GM19455 (cell line): ENCODE data around the gene WDFY3.

Source experiments
- ATAC-seq: cut with Tn5 transposase; IDR thresholded peaks from one replicate; pipeline ENCODE4 v1.9.1; 2021; ENCODE audit not compliant: unreplicated experiment

WDFY3 gene

GRCh38 chr4:84966382-84967242, at the start of gene WDFY3:
WDFY3 (minus strand) TSS chr4:84966690; CDS start chr4:84860591, 106,099 bp downstream.
- ATAC-seq, result no peak

GRCh38 chr4:85005865-85006377, 39.4 kb upstream of the WDFY3 start:
- no peak for ATAC-seq

GRCh38 chr4:85000343-85000742, 33.9 kb upstream of the WDFY3 start:
- no peak for ATAC-seq

DNA sequence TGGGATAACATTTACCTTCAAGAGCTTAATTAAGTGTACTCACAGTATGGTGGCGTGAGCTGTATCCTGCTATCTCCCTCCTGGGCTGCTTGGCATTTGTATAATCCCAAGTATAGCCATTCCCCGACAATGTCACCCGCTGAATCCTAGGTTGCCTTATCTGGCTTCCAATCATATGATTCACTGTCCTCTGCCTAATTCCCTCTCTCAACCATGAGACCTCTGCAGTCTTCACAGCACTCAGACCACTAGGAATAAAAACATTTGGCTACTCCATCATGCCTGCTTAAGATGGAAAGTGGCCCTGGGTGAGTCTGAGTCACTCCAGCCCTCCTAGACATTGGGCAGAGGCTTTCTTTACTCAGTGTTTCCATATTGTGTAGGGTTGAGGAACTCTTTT, 28.9 kb upstream of the WDFY3 start:
- no peak for ATAC-seq

DNA sequence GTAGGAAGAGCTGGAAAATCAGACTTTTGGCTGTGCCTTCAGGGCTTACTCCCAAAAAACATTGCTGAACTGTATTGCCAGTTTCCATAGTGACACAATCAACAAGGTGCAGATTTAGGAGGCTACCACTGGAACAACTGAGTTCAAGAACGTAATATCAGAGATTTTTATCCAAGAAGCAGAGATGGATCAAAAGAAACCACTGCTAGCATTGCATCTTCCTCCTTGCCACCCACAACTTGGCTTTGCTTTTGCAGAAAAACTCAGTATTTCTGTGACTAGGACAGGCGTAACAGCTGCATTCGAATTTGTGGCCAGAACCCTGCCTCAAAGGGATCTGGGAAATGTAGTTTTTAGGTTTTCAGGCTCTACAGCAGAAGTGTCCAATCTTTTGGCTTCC, 27.8 kb upstream of the WDFY3 start:
- no peak for ATAC-seq

GRCh38 chr4:84985952-84986351, 19.5 kb upstream of the WDFY3 start:
- no peak for ATAC-seq

- no peak for ATAC-seq
These were observed 10.9 kb upstream of the WDFY3 start for GRCh38 chr4:84977396-84977795.

- no peak for ATAC-seq
These were observed 7.4 kb upstream of the WDFY3 start for GRCh38 chr4:84973856-84974255.

DNA sequence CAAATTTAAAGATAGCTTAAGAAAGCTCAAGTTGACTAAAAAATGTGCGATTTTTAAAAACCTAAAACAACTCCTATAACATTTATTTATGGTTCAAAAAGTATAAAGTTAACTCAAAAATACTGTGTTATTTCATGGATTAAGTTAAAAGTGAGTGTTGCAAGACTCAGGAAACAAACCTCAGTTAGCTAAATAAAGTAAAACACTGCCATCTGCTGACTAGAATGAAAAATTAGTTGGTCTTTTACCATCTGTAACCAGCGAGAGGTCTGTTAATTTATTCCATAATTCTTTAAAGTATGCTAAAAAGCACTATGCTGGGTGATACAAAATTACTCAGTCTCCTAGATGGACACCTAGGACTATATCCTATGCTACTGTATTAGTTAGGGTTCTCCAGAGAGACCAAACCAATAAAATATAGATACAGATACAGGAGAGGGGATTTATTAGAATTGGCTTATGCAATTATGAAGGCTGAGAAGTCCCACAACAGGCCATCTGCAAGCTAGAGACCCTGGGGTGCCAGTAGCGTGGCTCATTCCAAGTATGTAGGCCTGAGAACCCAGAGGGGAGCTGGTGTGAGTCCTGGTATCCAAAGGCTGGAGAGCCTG, 4.9 kb upstream of the WDFY3 start:
- no peak for ATAC-seq

GRCh38 chr4:84968925-84969324, 2.4 kb upstream of the WDFY3 start:
- no peak for ATAC-seq

- ATAC-seq, result no peak
These were observed 777 bp upstream of the WDFY3 start for GRCh38 chr4:84967243-84967690.

DNA sequence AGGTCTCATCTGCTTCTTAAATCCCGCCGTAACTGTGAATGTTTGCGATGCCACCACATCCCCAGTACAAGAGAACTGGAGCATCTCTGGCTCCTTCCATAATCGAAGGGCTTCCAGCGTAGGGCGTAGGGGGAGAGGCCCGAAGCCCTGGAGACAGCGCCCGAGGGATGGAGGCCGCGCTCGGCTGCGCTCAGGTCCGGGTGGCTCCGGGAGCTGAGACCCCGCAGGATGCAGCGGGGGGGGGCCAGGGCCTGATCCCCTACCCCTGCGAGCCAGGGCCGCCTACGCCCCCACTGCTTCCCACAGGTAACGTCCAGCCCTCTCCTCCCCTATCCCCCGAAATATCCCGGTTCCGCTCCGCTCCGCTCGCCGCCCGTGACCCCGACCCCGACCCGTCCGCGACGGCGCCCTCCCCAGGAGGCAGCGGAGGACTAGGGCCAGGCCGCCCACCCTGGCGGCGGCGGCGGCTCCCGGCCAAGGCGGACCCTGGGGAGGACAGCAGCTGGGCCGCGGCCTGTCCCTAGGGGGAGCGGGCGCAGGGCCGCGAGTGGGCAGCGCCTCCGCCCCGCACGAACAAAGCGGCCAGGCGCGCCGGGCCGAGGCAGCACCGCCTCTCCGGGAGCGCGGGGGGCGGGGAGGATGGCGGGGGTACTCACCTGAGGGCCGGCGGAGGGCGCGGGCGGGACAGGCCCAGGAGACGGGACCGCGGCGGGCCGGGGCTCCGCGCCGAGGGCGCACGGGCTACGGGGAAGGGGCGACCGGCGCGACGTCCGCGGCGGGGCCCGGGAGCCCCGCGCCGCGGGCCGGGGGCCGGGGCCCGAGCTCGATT, 723 bp downstream of the WDFY3 start:
- ATAC-seq, result no peak

- ATAC-seq, result no peak
These were observed 1.4 kb downstream of the WDFY3 start for GRCh38 chr4:84964995-84965552.

- no peak for ATAC-seq
These were observed 4.4 kb downstream of the WDFY3 start for GRCh38 chr4:84962102-84962501.

- ATAC-seq, result no peak
These were observed 8.1 kb downstream of the WDFY3 start for GRCh38 chr4:84958434-84958833.

DNA sequence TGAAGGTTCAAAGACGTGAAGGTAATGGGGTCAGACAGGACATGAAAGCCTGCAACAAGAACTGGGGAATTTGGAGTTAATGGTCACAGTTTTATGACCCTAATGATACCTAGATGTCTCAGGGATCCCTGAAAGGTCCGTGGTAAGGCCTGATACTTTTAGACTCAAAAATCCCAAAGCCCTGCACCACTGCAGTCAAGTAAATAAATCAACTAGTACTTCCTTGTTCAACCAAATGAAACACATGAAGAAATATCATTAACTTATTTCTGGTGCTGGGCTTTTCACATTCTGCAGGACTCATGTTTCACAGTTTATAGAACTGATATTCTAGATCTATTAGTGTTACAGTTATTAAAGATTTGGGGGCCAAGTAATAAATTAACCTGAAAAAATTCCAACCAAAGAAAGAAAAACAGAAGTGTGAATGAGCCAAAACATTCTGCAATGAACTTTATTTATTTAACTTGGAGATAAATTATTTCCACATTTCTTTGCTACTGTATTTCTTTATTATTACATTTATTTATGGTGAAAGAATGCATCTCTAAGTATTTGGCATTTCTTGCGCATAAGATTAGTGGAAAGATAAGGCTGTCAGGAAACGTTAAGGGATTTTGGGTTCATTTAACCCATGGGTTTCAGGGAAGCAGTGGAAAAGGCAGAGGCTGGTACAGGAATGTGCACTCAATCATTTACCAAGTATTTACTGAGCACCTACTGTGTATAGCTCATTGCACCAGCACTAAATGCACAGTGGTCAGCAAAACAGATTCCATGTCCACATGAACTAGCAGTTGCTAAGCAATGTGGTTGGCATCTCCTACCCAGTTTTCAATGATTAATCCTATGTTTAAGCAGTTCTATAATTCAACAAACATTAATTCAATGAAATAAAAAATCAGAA, 8.7 kb downstream of the WDFY3 start:
- no peak for ATAC-seq

GRCh38 chr4:84956014-84956413, 10.5 kb downstream of the WDFY3 start:
- ATAC-seq, result no peak

DNA sequence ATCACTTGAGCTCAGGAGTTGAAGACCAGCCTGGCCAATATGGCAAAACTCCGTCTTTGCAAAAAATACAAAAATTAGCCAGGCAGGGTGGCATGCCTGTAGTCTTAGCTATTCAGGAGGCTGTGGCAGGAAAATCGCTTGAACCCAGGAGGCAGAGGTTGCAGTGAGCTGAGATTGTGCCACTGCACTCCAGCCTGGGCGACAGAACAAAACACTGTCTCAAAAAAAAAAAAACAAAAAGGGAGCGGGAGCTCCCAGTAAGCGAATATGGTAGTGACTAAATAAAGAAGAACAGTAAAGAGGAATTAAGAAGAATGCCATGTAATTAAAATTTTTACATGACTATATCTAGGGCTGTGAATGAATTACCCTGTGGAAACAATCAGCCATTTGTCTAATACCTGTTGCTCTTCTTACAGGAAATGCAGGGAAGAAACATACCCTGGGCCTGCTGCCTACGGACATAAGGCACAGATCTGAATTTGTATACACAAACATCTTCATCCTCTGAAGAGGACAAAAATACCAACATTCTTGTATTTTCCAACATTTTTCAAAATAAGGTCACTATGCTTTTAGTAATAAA, 11.4 kb downstream of the WDFY3 start:
- no peak for ATAC-seq

GRCh38 chr4:84952776-84953175, 13.7 kb downstream of the WDFY3 start:
- ATAC-seq, result no peak

- no peak for ATAC-seq
These were observed 14.5 kb downstream of the WDFY3 start for GRCh38 chr4:84952004-84952403.
